Rectal smooth muscle tissue (tissue), 1 donor: ENCODE results near the gene RASL11A.
"Not testable (repeated sequence)": the region's sequence is repeated elsewhere in the genome, so short reads cannot be mapped to it uniquely, and the experiment has no call there.

ENCODE experiments used
- H3K27ac ChIP-seq: one replicate; pipeline ENCODE4 v1.7.0; 2013; ENCODE audit warnings: low read depth, low read length, inconsistent platforms
- H3K27me3 ChIP-seq: one replicate; pipeline ENCODE4 v1.7.0; 2013; ENCODE audit warnings: low read length; ENCODE audit not compliant: control insufficient read depth, insufficient read depth
- H3K36me3 ChIP-seq: one replicate; pipeline ENCODE4 v1.7.0; 2013; ENCODE audit warnings: low read length; ENCODE audit not compliant: control insufficient read depth, insufficient read depth
- H3K4me1 ChIP-seq: one replicate; pipeline ENCODE4 v1.7.0; 2013; ENCODE audit warnings: low read length; ENCODE audit not compliant: control insufficient read depth, insufficient read depth
- H3K4me3 ChIP-seq: one replicate; pipeline ENCODE4 v1.7.0; 2013; ENCODE audit warnings: low read length
- H3K9ac ChIP-seq: one replicate; pipeline ENCODE4 v1.7.0; 2013; ENCODE audit warnings: low read length

RASL11A gene

DNA sequence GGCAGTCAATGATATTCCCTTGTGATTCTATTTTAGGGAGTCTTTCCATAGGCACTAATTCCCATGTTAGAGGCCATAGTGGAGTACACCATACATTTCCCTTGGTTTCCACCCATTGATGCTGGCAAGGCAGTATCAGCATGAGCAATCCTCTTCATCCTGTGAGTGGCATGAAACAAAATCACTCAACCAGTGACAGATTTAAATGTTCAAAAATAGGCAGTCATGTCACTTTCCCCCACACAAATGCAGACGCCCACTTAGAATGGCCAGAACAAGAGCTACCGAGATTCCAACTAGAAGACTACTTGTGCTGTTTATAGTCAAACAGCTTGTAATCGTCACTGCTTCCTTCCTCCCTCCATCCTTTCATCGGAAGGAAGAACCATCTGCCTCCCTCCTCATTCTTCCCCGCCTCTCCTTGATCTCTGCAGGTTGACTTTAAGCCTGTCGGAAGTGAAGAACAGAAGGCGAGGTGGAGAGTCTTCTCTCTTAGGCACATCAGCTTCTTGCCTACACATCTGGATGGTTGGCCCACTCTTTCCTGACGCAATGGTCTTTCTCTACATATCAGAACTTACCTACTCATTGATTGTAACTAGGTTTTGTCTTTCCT, 22.6 kb downstream of the RASL11A start:
- Histone ChIP-seq H3K27me3 (no peaks in the 10 kb centered on the region), H3K27ac (no peak overlapping the region), H3K4me1 (no peaks in the 10 kb centered on the region), H3K9ac (no peak overlapping the region), H3K36me3 (no peaks in the 10 kb centered on the region), H3K4me3 (no peak overlapping the region)

DNA sequence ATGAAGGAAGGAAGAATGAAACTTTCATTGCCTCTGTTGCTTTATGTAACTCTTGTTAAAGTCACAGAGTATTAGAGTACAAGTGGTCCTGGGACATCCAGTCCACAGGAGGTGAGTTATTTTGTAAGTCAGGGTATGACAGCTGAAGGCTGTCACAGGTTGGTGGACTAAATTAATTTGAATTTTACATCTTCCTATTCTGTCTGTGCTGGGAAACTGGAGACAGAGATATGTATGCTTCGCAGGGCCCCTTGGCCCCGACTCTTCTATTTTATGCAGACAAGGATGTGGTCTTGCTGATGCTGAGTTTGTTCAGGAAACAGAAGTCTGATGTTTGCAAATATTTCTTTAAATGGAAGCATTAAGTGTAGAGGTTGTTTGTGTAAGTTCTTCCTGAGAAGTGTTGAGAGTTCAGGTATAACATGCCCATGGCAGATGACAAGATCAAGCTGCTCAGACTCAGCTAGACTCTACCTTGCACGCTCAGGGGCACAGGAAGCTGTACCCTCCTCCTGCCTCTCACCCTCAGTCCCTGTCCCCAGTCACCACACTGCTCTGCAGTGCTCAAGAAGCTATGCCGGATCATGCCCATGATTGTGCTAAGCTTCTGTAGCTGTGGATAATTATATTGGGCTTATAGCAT, 23.4 kb downstream of the RASL11A start:
- Histone ChIP-seq H3K27me3 (no peaks in the 10 kb centered on the region), H3K27ac (no peak overlapping the region), H3K9ac (no peak overlapping the region), H3K4me1 (no peaks in the 10 kb centered on the region), H3K4me3 (no peak overlapping the region), H3K36me3 (no peaks in the 10 kb centered on the region)

DNA sequence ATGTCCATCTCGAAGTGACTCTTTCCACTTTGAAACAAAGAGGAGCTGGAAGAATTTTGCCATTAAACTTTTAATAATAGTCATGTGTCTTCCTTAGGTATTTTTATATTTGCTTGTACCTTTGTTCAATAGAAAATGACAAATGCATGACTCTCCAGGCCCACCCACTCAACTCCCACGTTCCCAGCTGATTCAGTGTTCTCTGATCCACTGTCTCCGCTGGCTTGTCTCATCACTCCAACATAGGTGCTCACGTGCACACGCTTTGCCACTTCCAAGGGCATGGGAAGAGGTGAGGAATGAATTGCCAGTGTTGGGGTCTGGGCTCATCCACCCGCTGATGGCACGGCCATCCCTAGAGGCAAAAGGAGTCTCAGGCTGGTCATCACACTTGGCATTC, 24.5 kb downstream of the RASL11A start:
- H3K27ac ChIP-seq, result no peak overlapping the region

GRCh38 chr13:27295660-27296059, 25.0 kb downstream of the RASL11A start:
- Histone ChIP-seq H3K4me1 (no peaks in the 10 kb centered on the region), H3K36me3 (no peaks in the 10 kb centered on the region), H3K9ac (no peak overlapping the region), H3K4me3 (no peak overlapping the region), H3K27ac (no peak overlapping the region), H3K27me3 (no peaks in the 10 kb centered on the region)

More for the DNA sequence above, 24.5 kb downstream of the RASL11A start:
- no peak overlapping the region for H3K9ac ChIP-seq
- H3K4me1 ChIP-seq, result no peaks in the 10 kb centered on the region
- H3K36me3 ChIP-seq, result no peaks in the 10 kb centered on the region
- no peak overlapping the region for H3K4me3 ChIP-seq
- no peaks in the 10 kb centered on the region for H3K27me3 ChIP-seq

DNA sequence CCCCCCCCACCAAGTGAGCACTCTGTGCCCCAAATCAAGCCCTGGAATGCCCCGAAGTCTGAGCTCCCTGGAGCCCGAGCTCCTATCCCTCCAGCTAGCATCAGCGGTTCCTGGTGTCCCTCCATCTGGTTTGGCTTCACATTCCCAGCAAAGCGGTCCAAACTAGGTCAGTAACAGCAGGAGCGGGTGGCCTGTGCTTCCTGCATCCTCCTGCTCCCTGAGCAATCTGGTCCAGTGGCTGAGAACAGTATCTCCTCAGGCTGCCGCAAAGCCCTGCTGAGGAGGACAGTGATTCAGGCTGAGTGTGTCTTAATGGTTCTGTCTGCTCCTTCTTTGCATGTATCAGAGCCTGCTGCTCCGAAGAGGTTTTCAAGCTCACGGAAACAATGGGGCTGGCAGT, 25.9 kb downstream of the RASL11A start:
- Histone ChIP-seq H3K4me1 (no peaks in the 10 kb centered on the region), H3K27me3 (no peaks in the 10 kb centered on the region), H3K4me3 (no peak overlapping the region), H3K9ac (no peak overlapping the region), H3K27ac (no peak overlapping the region), H3K36me3 (no peaks in the 10 kb centered on the region)

DNA sequence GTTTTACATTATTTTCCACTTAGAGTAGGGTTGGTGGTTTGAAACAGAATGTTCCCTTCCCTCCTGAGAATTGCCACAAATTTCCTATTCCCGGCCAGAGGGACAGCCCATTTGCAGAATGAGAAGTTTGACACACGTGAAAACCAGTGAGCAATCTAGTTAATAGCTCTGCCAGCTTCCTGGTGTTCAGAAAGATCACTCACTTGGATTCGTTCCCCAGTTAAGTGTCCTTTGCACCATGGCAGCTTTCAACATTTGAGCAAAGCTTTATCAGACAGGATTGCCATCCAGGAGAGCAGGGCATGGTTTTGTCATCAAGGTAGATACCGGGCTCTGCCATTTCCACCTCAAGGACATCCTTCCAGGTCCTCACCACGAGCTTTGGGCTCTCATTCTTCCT, 28.2 kb downstream of the RASL11A start:
- Histone ChIP-seq H3K27me3 (no peaks in the 10 kb centered on the region), H3K36me3 (no peaks in the 10 kb centered on the region), H3K9ac (no peak overlapping the region), H3K4me3 (no peak overlapping the region), H3K4me1 (no peaks in the 10 kb centered on the region), H3K27ac (no peak overlapping the region)

DNA sequence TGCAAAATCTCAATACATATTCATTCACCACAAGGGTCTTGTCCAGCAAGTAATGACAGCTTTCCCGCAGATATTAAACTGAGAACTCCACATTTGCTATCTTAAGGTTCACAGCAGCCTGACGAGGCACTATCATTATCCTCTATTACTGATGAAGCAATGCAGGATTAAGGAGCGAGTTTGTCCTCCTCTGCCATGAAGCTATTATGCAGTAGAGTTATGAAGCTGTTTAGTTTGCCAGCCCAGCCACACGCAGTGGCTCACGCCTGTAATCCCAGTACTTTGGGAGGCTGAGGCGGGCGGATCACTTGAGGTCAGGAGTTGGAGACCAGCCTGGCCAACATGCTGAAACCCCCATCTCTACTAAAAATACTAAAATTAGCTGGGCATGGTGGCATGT, 29.8 kb downstream of the RASL11A start:
- H3K4me3 ChIP-seq, H3K9ac ChIP-seq, H3K4me1 ChIP-seq, H3K27ac ChIP-seq, H3K27me3 ChIP-seq, H3K36me3 ChIP-seq: not testable (repeated sequence)

DNA sequence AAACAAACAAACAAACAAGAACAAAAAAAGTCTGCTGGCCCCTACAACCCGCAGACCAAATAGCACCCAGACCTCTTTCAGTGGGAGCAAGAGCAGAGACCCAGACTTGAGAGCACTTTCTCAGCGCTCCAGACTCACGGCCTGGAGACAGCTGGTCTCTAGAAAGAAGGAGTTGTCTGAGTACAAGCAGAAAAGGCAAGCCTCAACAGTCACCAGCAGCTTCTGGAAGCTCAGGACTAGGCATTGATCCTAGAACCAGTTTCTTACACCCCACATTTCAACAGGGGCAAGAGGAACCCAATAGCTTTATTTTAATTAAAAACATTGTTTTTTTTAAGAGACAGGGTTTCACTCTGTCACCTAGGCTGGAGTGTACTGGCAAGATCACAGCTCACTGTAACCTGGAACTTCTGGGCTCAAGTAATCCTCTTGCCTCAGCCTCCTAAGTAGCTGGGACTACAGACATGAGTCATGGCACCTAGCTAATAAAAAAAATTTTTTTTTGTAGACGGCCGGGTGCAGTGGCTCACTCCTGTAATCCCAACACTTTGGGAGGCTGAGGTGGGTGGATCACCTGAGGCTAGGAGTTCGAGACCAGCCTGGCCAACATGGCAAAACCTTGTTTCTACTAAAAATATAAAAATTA, 30.4 kb downstream of the RASL11A start:
- H3K36me3 ChIP-seq, result no peaks in the 10 kb centered on the region
- H3K27ac ChIP-seq, result no peak overlapping the region
- H3K4me1 ChIP-seq, result no peaks in the 10 kb centered on the region
- H3K9ac ChIP-seq, result no peak overlapping the region
- H3K27me3 ChIP-seq, result no peaks in the 10 kb centered on the region
- H3K4me3 ChIP-seq, result no peak overlapping the region

- no peak overlapping the region for H3K27ac ChIP-seq
- no peaks in the 10 kb centered on the region for H3K4me1 ChIP-seq
- no peaks in the 10 kb centered on the region for H3K36me3 ChIP-seq
- H3K9ac ChIP-seq, result no peak overlapping the region
- H3K27me3 ChIP-seq, result no peaks in the 10 kb centered on the region
- H3K4me3 ChIP-seq, result no peak overlapping the region
Measured at GRCh38 chr13:27302643-27303262, 32.1 kb downstream of the RASL11A start.

DNA sequence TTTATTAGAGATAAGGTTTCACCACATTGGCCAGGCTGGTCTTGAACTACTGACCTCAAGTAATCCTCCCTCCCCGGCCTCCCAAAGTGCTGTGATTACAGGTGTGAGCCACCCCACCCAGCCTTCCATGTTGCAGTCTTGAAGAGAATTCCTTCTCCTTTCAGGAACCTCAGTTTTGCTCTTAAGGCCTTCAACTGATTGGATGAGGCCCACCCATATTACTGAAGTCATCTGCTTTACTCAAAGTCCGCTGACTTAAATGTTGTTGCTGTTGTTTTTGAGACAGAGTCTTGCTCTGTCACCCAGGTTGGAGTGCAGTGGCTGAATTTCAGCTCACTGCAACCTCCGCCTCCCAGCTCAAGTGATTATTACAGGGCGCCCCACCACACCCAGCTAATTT, 33.5 kb downstream of the RASL11A start:
- H3K4me1 ChIP-seq, result no peaks in the 10 kb centered on the region
- H3K9ac ChIP-seq, result no peak overlapping the region
- H3K27me3 ChIP-seq, result no peaks in the 10 kb centered on the region
- no peaks in the 10 kb centered on the region for H3K36me3 ChIP-seq
- H3K4me3 ChIP-seq, result no peak overlapping the region
- no peak overlapping the region for H3K27ac ChIP-seq

GRCh38 chr13:27304611-27305010, 34.0 kb downstream of the RASL11A start:
- no peak overlapping the region for H3K27ac ChIP-seq
- H3K36me3 ChIP-seq, result no peaks in the 10 kb centered on the region
- no peaks in the 10 kb centered on the region for H3K4me1 ChIP-seq
- no peak overlapping the region for H3K9ac ChIP-seq
- H3K27me3 ChIP-seq, result no peaks in the 10 kb centered on the region
- H3K4me3 ChIP-seq, result no peak overlapping the region

- H3K9ac ChIP-seq, result no peak overlapping the region
- no peaks in the 10 kb centered on the region for H3K36me3 ChIP-seq
- no peaks in the 10 kb centered on the region for H3K27me3 ChIP-seq
- H3K4me1 ChIP-seq, result no peaks in the 10 kb centered on the region
- H3K27ac ChIP-seq, result no peak overlapping the region
- no peak overlapping the region for H3K4me3 ChIP-seq
Measured at GRCh38 chr13:27306364-27306763, 35.7 kb downstream of the RASL11A start.
